GM10248 (cell line): ENCODE data around the gene TMIGD3.

Experiments
- CTCF ChIA-PET: fragments of 300-600 bp; sonication (Branson Sonifier 250); formaldehyde crosslinking; extraction: SDS; loops from one replicate; lab custom pipeline; 2021; ENCODE audit warnings: antibody characterized with exemption; lab: Yijun Ruan, JAX
- POLR2A ChIA-PET: fragments of 350-650 bp; sonication (Branson Sonifier 250); formaldehyde crosslinking; extraction: SDS; loops from one replicate; lab custom pipeline; 2020; ENCODE audit warnings: antibody characterized with exemption; lab: Yijun Ruan, JAX
- DNase-seq: peaks from one replicate; pipeline ENCODE4 v3.0.0; 2012; ENCODE audit errors: extremely low spot score
- TF ChIP-seq, protein P1 (sequence below): IDR thresholded peaks from 2 replicates; pipeline ENCODE4 v1.5.1; 2012; ENCODE audit warnings: mild to moderate bottlenecking, low read depth; ENCODE audit errors: extremely low read depth, missing control alignments, control extremely low read depth

The TMIGD3 gene

DNA sequence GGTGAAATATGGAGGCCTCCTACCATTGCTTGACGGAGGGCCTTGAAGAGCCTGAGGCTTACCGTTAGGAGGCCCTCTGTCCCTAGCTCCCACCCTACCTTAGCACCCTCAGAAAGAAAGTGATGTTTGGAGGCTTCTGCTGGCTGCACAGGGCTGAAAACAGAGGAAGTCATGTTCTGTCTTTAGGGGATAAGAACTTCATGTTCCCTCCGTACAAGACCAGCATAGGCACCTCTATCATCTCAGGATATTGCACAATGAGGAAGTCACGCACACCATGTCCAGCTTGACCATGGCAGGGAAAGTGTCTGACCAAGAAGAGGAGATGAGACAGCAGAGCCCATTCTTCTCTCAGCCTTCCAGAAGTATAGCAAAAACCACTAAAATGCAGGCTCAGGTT lies 13.8 kb downstream of the TMIGD3 start:
- ChIA-PET POLR2A (no interaction called here), CTCF (interaction anchor here (1.5 to 2.4 kb wide), 6 partner anchors 7 to 280 kb away, joined by 4 to 19 read pairs (median 6); no protein-coding TSS in a partner anchor)
- TF ChIP-seq, protein P1, sequence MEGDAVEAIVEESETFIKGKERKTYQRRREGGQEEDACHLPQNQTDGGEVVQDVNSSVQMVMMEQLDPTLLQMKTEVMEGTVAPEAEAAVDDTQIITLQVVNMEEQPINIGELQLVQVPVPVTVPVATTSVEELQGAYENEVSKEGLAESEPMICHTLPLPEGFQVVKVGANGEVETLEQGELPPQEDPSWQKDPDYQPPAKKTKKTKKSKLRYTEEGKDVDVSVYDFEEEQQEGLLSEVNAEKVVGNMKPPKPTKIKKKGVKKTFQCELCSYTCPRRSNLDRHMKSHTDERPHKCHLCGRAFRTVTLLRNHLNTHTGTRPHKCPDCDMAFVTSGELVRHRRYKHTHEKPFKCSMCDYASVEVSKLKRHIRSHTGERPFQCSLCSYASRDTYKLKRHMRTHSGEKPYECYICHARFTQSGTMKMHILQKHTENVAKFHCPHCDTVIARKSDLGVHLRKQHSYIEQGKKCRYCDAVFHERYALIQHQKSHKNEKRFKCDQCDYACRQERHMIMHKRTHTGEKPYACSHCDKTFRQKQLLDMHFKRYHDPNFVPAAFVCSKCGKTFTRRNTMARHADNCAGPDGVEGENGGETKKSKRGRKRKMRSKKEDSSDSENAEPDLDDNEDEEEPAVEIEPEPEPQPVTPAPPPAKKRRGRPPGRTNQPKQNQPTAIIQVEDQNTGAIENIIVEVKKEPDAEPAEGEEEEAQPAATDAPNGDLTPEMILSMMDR = no peak
- no peak for DNase-seq

DNA sequence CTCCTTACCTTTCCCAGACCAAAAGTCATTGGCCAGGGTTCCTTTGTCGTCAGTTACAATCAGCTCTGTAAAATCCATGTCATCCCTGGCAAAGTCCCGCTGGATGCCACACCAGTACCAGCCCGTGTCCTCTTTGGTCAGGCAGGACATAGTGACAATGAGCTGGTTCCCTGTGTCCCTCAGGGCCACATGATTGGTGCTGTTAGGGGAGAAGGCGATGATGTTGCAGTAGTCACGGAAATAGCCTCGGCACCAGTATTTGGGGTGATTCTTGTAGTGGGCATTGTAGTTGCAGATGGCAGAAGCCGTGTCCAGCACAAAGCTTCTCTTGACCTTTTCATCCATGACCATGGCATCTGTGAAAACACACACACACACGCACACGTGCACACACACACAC lies 14.8 kb downstream of the TMIGD3 start:
- CTCF ChIA-PET = interaction anchor here (0.9 to 2.4 kb wide), 2 partner anchors 266 to 280 kb away, joined by 3 to 7 read pairs; no protein-coding TSS in a partner anchor
- TF ChIP-seq, protein P1 = no peak
- DNase-seq = no peak
- POLR2A ChIA-PET = no interaction called here

DNA sequence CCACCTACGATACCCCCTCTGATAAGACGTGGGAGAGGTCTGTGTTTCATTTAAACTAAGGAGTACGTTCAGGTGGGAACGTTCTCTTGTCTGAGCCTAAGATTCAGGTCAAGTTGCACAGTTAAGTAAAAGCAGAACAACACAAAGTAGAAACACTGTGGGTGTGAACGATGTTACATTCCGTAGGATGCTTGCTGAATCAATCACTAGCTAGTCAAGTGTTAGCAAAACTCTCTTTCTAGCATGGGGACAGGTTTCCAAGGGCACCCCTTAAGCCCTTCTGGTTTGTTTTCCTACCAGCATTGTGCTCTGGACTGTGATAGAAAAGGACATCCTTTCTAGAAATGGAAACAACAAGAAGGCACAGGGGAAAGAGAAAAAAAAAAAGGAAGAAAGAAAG lies 16.3 kb downstream of the TMIGD3 start:
- POLR2A ChIA-PET = no interaction called here
- CTCF ChIA-PET = interaction anchor here (1.0 kb wide), 1 partner anchor 11 kb away, joined by 3 read pairs; no protein-coding TSS in a partner anchor
- DNase-seq = no peak
- TF ChIP-seq, protein P1 = no peak

DNA sequence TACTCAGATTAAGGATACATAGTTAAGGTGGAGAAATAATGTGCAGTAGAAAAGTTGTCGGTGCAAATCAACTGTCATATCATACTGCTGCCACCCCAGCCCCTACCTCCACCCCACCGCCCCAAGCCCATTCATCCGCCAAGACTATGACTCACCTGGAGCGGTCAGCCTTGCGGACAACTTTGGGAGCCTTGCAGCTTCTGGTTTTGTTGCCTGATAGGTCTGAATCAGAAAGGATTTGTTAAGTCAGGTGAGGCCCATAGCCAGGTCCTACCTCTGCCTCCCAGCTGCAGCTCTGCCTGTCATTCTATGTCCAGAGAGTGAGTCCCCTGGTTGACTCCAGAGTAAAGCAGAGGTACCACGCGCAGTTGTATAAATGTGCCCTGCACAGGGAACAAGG lies 17.0 kb downstream of the TMIGD3 start:
- DNase-seq = no peak
- CTCF ChIA-PET = interaction anchor here (0.9 to 2.3 kb wide), 8 partner anchors 10 to 279 kb away, joined by 3 to 19 read pairs (median 4); no protein-coding TSS in a partner anchor
- TF ChIP-seq, protein P1 = no peak
- POLR2A ChIA-PET = no interaction called here

DNA sequence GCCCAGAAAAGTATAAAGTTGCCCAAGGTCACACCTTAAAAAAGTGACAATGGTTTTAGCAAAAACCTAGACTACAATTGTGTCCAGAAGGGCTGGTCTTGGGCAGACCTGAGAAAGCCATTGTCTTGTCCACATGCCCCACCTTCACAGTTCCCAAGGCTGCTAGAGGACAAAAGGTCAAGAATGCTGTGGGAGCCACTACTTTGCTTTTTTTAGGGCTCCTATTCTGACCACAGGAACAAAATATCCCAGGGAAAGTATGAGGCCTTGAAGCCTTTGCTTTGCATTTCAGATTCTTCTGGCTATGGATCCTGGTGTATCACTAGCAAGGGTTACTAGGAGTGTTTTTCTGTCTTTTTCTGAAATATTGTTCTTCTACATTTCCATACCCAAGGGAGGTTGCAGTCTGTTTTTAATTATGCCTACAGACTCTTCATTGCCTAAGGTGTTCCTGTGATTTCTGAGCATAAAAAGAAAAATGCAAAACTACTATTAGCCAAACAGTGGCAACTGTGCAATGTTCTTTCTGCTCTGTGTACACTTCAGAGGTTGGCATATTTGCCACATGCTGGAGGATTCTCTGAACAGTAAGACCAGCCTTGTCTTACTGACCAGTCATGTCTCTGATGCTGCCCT lies 18.9 kb downstream of the TMIGD3 start:
- TF ChIP-seq, protein P1 = no peak
- ChIA-PET POLR2A (no interaction called here), CTCF (interaction anchor here (1.7 to 9.7 kb wide), 6 partner anchors 8 to 265 kb away, joined by 4 to 75 read pairs (median 16); no protein-coding TSS in a partner anchor)
- DNase-seq = no peak

DNA sequence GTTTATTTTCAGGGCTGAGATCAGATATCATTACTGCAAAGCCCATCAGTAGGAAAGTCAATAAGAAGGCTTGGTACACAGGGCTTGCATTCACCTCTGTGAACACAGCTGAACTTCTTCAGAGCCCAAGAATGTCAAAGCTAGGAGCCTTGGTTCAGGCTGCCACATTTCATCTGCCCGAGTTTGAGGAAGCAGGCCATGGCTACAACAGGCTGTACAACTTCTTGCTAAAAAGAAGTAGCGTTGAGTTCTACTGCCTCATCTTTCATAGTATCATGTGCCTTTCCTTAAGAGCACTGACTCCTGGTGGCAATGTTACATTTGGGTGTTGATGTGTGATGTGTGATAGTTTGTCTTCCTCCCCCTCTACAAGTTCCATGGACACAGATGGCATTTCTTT lies 19.6 kb downstream of the TMIGD3 start:
- TF ChIP-seq, protein P1 = no peak
- no peak for DNase-seq
- CTCF ChIA-PET = interaction anchor here (2.1 to 9.7 kb wide), 3 partner anchors 14 to 260 kb away, joined by 5 to 75 read pairs (median 46); no protein-coding TSS in a partner anchor
- POLR2A ChIA-PET = no interaction called here
